ENCODE results near the gene AFF3.

- TF ChIP-seq CTCF (IDR thresholded peaks at IDR 0.05 in 2 of 3, conservative IDR thresholded peaks at IDR 0.05 in 1 of 3; ENCODE audit: borderline replicate concordance in 1 of 3, insufficient read depth in 1 of 3, low read depth in 2 of 3, low read length in 2 of 3) (no peak), JUND (IDR thresholded peaks at IDR 0.05) (no peak)
These were observed at the start of gene AFF3 for GRCh38 chr2:100142393-100142792.

All from HCT116 (cell line).